ENCODE measurements around the gene SLIT3.

SLIT3 gene

DNA sequence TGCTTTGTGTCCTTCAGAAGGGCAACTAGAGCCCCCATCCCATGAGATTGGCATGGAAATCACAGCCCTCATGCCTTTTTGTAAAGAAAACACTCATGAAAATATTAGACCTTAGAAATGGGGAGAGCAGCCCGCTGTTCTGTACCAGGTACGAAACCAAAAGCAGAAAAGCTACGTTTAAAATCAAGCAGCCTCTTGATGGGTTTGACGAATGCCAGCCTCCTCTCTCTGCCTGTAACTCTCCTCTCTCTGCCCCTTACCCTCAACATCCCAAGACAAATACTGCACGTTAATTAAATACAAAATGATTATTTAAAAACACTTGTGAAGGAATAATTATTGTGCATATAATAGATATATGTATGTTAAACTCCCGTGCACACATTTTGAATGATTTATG lies 390.1 kb downstream of the SLIT3 start:
- no peaks in the 10 kb centered on the region for H3K27me3 ChIP-seq (ENCODE audit: low read depth, low read length)
- no peaks in the 10 kb centered on the region for H3K36me3 ChIP-seq (ENCODE audit: control insufficient read depth in 1 of 2, insufficient read depth in 2 of 2, low read length in 2 of 2)
- H3K9me3 ChIP-seq (ENCODE audit: control insufficient read depth in 1 of 2, low read length in 2 of 2): no peaks in the 10 kb centered on the region
- H3K4me1 ChIP-seq (ENCODE audit: control insufficient read depth in 1 of 2, insufficient read depth in 2 of 2, low read length in 2 of 2): peaks cover 0 to 6% of the 10 kb centered on the region in 2 donors
- no peak overlapping the region for H3K27ac ChIP-seq (ENCODE audit: low read length)
- no peak overlapping the region for H3K4me3 ChIP-seq (ENCODE audit: low read depth in 1 of 2, low read length in 2 of 2)

DNA sequence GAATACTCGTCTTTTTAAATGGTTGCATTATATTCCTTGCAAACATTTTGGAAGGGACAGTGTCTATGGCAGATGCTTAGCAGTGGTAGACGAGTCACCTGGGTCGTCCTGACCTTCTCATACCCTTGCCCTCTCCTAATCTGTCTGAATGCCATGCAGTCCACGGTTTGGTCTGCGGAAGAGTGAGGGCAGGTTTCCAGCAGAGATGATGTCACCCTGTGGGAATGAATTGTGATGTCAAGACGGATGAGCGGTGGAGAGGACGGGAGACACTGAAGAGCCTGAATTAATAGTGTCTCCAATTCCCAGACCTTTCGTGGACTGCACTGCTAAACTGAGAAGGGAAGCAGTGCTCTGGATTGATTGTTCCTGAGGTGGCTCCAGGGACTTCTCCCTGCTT lies 392.7 kb downstream of the SLIT3 start:
- no peaks in the 10 kb centered on the region for H3K36me3 ChIP-seq (ENCODE audit: control insufficient read depth in 1 of 2, insufficient read depth in 2 of 2, low read length in 2 of 2)
- no peaks in the 10 kb centered on the region for H3K27me3 ChIP-seq (ENCODE audit: low read depth, low read length)
- H3K4me1 ChIP-seq (ENCODE audit: control insufficient read depth in 1 of 2, insufficient read depth in 2 of 2, low read length in 2 of 2): peaks cover 0 to 5% of the 10 kb centered on the region in 2 donors
- no peak overlapping the region for H3K4me3 ChIP-seq (ENCODE audit: low read depth in 1 of 2, low read length in 2 of 2)
- H3K27ac ChIP-seq (ENCODE audit: low read length): no peak overlapping the region
- no peaks in the 10 kb centered on the region for H3K9me3 ChIP-seq (ENCODE audit: control insufficient read depth in 1 of 2, low read length in 2 of 2)

GRCh38 chr5:168903061-168903460 lies 397.9 kb downstream of the SLIT3 start:
- Histone ChIP-seq H3K9me3 (ENCODE audit: control insufficient read depth in 1 of 2, low read length in 2 of 2) (no peaks in the 10 kb centered on the region), H3K4me1 (ENCODE audit: control insufficient read depth in 1 of 2, insufficient read depth in 2 of 2, low read length in 2 of 2) (peaks cover 0 to under 1% of the 10 kb centered on the region in 2 donors), H3K27me3 (ENCODE audit: low read depth, low read length) (no peaks in the 10 kb centered on the region), H3K27ac (ENCODE audit: low read length) (no peak overlapping the region), H3K36me3 (ENCODE audit: control insufficient read depth in 1 of 2, insufficient read depth in 2 of 2, low read length in 2 of 2) (no peaks in the 10 kb centered on the region), H3K4me3 (ENCODE audit: low read depth in 1 of 2, low read length in 2 of 2) (no peak overlapping the region)

GRCh38 chr5:168899673-168900072 lies 401.3 kb downstream of the SLIT3 start:
- Histone ChIP-seq H3K27me3 (ENCODE audit: low read depth, low read length) (no peaks in the 10 kb centered on the region), H3K36me3 (ENCODE audit: control insufficient read depth in 1 of 2, insufficient read depth in 2 of 2, low read length in 2 of 2) (no peaks in the 10 kb centered on the region), H3K4me3 (ENCODE audit: low read depth in 1 of 2, low read length in 2 of 2) (no peak overlapping the region), H3K4me1 (ENCODE audit: control insufficient read depth in 1 of 2, insufficient read depth in 2 of 2, low read length in 2 of 2) (no peaks in the 10 kb centered on the region), H3K9me3 (ENCODE audit: control insufficient read depth in 1 of 2, low read length in 2 of 2) (no peaks in the 10 kb centered on the region), H3K27ac (ENCODE audit: low read length) (no peak overlapping the region)

DNA sequence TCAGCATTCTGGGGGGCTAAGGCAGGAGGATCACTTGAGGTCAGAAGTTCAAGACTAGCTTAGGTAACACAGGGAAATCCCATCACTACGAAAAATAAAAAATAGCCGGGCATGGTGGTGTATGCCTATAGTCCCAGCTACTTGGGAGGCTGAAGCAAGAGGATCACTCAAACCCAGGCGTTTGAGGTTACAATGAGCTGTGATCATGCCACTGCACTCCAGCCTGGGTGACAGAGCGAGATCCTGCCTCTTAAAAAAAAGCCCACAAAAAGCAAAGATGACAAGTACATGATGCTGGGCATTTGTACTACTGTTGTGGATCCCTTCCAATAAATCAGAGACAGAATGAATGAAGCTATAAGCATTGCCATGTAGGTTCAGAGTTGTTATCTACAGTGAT lies 401.7 kb downstream of the SLIT3 start:
- H3K9me3 ChIP-seq (ENCODE audit: control insufficient read depth in 1 of 2, low read length in 2 of 2): no peaks in the 10 kb centered on the region
- no peaks in the 10 kb centered on the region for H3K36me3 ChIP-seq (ENCODE audit: control insufficient read depth in 1 of 2, insufficient read depth in 2 of 2, low read length in 2 of 2)
- no peak overlapping the region for H3K4me3 ChIP-seq (ENCODE audit: low read depth in 1 of 2, low read length in 2 of 2)
- H3K4me1 ChIP-seq (ENCODE audit: control insufficient read depth in 1 of 2, insufficient read depth in 2 of 2, low read length in 2 of 2): no peaks in the 10 kb centered on the region
- no peak overlapping the region for H3K27ac ChIP-seq (ENCODE audit: low read length)
- H3K27me3 ChIP-seq (ENCODE audit: low read depth, low read length): no peaks in the 10 kb centered on the region

- Histone ChIP-seq H3K4me3 (ENCODE audit: low read depth in 1 of 2, low read length in 2 of 2) (no peak overlapping the region), H3K9me3 (ENCODE audit: control insufficient read depth in 1 of 2, low read length in 2 of 2) (no peaks in the 10 kb centered on the region), H3K4me1 (ENCODE audit: control insufficient read depth in 1 of 2, insufficient read depth in 2 of 2, low read length in 2 of 2) (no peaks in the 10 kb centered on the region), H3K36me3 (ENCODE audit: control insufficient read depth in 1 of 2, insufficient read depth in 2 of 2, low read length in 2 of 2) (no peaks in the 10 kb centered on the region), H3K27ac (ENCODE audit: low read length) (no peak overlapping the region), H3K27me3 (ENCODE audit: low read depth, low read length) (no peaks in the 10 kb centered on the region)
Observed at GRCh38 chr5:168898247-168898911, 402.6 kb downstream of the SLIT3 start.

GRCh38 chr5:168897387-168898122 lies 403.4 kb downstream of the SLIT3 start:
- no peak overlapping the region for H3K27ac ChIP-seq (ENCODE audit: low read length)
- H3K9me3 ChIP-seq (ENCODE audit: control insufficient read depth in 1 of 2, low read length in 2 of 2): no peaks in the 10 kb centered on the region
- H3K27me3 ChIP-seq (ENCODE audit: low read depth, low read length): no peaks in the 10 kb centered on the region
- H3K36me3 ChIP-seq (ENCODE audit: control insufficient read depth in 1 of 2, insufficient read depth in 2 of 2, low read length in 2 of 2): no peaks in the 10 kb centered on the region
- no peak overlapping the region for H3K4me3 ChIP-seq (ENCODE audit: low read depth in 1 of 2, low read length in 2 of 2)
- no peaks in the 10 kb centered on the region for H3K4me1 ChIP-seq (ENCODE audit: control insufficient read depth in 1 of 2, insufficient read depth in 2 of 2, low read length in 2 of 2)

DNA sequence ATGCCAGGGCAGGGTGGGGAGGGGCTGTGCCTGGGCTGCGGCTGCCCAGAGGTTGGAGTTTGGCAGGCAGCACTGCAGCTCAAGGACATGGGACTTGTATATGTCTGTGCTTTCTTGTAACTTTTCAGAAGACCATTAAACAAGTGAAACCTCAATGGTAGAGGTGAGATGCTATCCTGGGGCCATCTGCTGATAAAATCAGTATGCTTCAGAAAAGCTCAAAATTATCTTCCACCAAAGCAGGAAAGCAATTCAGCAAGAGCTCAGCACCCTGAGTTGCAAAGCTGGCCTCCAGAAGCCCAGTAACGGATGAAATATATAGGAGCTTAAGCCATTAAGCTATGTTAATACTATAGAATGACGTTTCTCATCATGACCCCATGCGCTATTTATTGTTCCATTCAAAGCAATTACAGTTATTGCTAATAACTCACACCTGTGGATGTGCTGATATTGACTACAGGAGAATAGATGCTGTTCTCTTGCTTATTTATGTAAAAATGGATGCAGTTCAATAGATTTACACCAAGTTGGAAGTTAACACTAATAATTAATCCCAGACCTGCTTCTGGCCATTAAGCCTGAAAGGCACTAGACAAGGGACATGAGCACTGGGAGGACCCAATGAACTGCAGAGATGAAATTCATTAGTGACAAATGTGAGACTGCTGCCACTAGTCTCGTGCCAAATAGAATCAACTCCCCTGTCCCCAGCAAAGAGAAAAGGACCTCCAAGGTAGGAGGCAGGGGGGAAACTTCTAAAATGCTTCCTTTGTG lies 405.5 kb downstream of the SLIT3 start:
- no peaks in the 10 kb centered on the region for H3K27me3 ChIP-seq (ENCODE audit: low read depth, low read length)
- no peaks in the 10 kb centered on the region for H3K9me3 ChIP-seq (ENCODE audit: control insufficient read depth in 1 of 2, low read length in 2 of 2)
- no peak overlapping the region for H3K27ac ChIP-seq (ENCODE audit: low read length)
- no peaks in the 10 kb centered on the region for H3K4me1 ChIP-seq (ENCODE audit: control insufficient read depth in 1 of 2, insufficient read depth in 2 of 2, low read length in 2 of 2)
- no peak overlapping the region for H3K4me3 ChIP-seq (ENCODE audit: low read depth in 1 of 2, low read length in 2 of 2)
- H3K36me3 ChIP-seq (ENCODE audit: control insufficient read depth in 1 of 2, insufficient read depth in 2 of 2, low read length in 2 of 2): no peaks in the 10 kb centered on the region

- H3K27ac ChIP-seq (ENCODE audit: low read length): no peak overlapping the region
- no peaks in the 10 kb centered on the region for H3K27me3 ChIP-seq (ENCODE audit: low read depth, low read length)
- H3K9me3 ChIP-seq (ENCODE audit: control insufficient read depth in 1 of 2, low read length in 2 of 2): no peaks in the 10 kb centered on the region
- H3K36me3 ChIP-seq (ENCODE audit: control insufficient read depth in 1 of 2, insufficient read depth in 2 of 2, low read length in 2 of 2): no peaks in the 10 kb centered on the region
- no peak overlapping the region for H3K4me3 ChIP-seq (ENCODE audit: low read depth in 1 of 2, low read length in 2 of 2)
- H3K4me1 ChIP-seq (ENCODE audit: control insufficient read depth in 1 of 2, insufficient read depth in 2 of 2, low read length in 2 of 2): no peaks in the 10 kb centered on the region
Observed at GRCh38 chr5:168893283-168893682, 407.7 kb downstream of the SLIT3 start.

DNA sequence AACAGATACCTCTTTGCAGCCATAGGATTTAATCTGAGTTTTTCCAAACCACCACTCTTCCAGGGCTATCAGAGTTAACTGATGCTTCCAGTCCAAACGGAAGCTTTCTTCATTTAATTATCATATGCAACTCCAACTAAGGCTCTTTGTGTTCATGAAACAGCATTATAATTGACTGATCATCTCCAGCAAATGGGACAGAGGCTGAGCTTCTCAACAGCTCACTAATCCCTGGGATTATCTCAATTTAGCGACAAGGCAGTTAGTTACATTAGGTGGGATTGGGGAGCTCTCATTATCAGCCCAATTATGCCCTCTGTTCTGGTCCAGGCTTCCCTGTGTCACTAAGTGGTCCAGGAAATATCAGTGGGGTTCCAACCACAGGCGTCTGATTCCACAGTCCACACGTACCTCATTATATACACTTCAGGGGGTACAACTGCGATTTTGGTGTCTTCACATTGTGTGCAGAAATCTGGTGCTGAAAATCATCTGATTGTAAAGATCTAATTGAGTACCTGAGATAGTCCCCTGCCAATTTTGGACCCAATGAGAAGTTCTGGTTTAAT lies 408.2 kb downstream of the SLIT3 start:
- H3K9me3 ChIP-seq (ENCODE audit: control insufficient read depth in 1 of 2, low read length in 2 of 2): no peaks in the 10 kb centered on the region
- H3K4me3 ChIP-seq (ENCODE audit: low read depth in 1 of 2, low read length in 2 of 2): no peak overlapping the region
- H3K27ac ChIP-seq (ENCODE audit: low read length): no peak overlapping the region
- no peaks in the 10 kb centered on the region for H3K27me3 ChIP-seq (ENCODE audit: low read depth, low read length)
- H3K36me3 ChIP-seq (ENCODE audit: control insufficient read depth in 1 of 2, insufficient read depth in 2 of 2, low read length in 2 of 2): no peaks in the 10 kb centered on the region
- H3K4me1 ChIP-seq (ENCODE audit: control insufficient read depth in 1 of 2, insufficient read depth in 2 of 2, low read length in 2 of 2): no peaks in the 10 kb centered on the region
